Stimulated activated CD4-positive, alpha-beta T cell treated with anti-CD3 and anti-CD28 coated beads, TNF-alpha, amount 100 ng/mL, for 24 hours (primary cell): ENCODE data around the gene TRPV4.
A peak's percentile ranks its signal among the peaks of the same experiment; 100 is the strongest.
"Not testable (repeated sequence)": the region's sequence is repeated elsewhere in the genome, so short reads cannot be mapped to it uniquely, and the experiment has no call there.

Experiments used
- DNase-seq, 3 experiments: peaks; one replicate each; pipeline ENCODE4 v3.0.0-alpha.2; 2020; ENCODE audit warnings: low read depth in 3 of 3

The TRPV4 gene

GRCh38 chr12:109860977-109861376 is 27.8 kb upstream of the TRPV4 start:
- no peak for DNase-seq

GRCh38 chr12:109858764-109859163 is 25.6 kb upstream of the TRPV4 start:
- DNase-seq = no peak

GRCh38 chr12:109857715-109858114 is 24.5 kb upstream of the TRPV4 start:
- DNase-seq = no peak

- DNase-seq = no peak
Observed at GRCh38 chr12:109855377-109855776, 22.2 kb upstream of the TRPV4 start.

GRCh38 chr12:109850518-109850917 is 17.3 kb upstream of the TRPV4 start:
- not testable (repeated sequence) for DNase-seq

GRCh38 chr12:109847142-109847735 is 14.0 kb upstream of the TRPV4 start:
- DNase-seq = no peak

GRCh38 chr12:109845824-109846205 is 12.6 kb upstream of the TRPV4 start:
- DNase-seq = no peak

GRCh38 chr12:109844983-109845823 is 12.0 kb upstream of the TRPV4 start:
- peak; percentile 80 to 88 (median 81) for DNase-seq

- no peak for DNase-seq
Observed at GRCh38 chr12:109844091-109844490, 10.9 kb upstream of the TRPV4 start.

- no peak for DNase-seq
Observed at GRCh38 chr12:109842021-109842420, 8.8 kb upstream of the TRPV4 start.

GRCh38 chr12:109841356-109841755 is 8.2 kb upstream of the TRPV4 start:
- DNase-seq = no peak

GRCh38 chr12:109840305-109841074 is 7.3 kb upstream of the TRPV4 start:
- DNase-seq = no peak

GRCh38 chr12:109839444-109839843 is 6.2 kb upstream of the TRPV4 start:
- no peak for DNase-seq

- no peak for DNase-seq
Observed at GRCh38 chr12:109836916-109837315, 3.7 kb upstream of the TRPV4 start.

- DNase-seq = no peak
Observed at GRCh38 chr12:109835827-109836226, 2.6 kb upstream of the TRPV4 start.

- DNase-seq = no peak
Observed at GRCh38 chr12:109832541-109833306, 474 bp downstream of the TRPV4 start.

GRCh38 chr12:109831929-109832328 is 1.3 kb downstream of the TRPV4 start:
- no peak for DNase-seq

- DNase-seq = no peak
Observed at GRCh38 chr12:109831365-109831764, 1.8 kb downstream of the TRPV4 start.

GRCh38 chr12:109830718-109831117 is 2.5 kb downstream of the TRPV4 start:
- no peak for DNase-seq

- no peak for DNase-seq
Observed at GRCh38 chr12:109830267-109830666, 2.9 kb downstream of the TRPV4 start.

- DNase-seq = no peak
Observed at GRCh38 chr12:109829667-109830066, 3.5 kb downstream of the TRPV4 start.
